ENCODE data around the gene GABRP.
"Not testable (repeated sequence)": the region's sequence is repeated elsewhere in the genome, so short reads cannot be mapped to it uniquely, and the experiment has no call there.

Gene GABRP

DNA sequence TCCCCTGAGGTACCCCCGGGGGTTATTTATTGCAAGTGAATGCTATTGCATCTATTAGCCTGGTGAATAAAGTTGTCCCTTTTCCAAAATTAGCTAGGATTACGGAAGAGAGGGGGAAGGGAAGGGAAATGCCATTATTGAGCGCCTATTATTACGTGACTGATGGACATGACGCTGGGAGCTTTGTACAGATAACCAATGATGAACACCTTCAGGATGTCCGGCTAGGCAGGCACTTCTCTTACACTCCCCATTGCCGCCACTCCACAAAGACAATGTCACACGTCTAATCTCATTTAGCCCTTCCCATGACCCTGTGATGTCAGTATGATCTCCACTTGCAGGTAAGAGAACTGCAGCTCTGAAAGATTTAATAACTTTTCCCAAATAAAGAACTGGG is 9.4 kb downstream of the GABRP start:
- DNase-seq (ENCODE audit: low read depth, low spot score), result no peak

DNA sequence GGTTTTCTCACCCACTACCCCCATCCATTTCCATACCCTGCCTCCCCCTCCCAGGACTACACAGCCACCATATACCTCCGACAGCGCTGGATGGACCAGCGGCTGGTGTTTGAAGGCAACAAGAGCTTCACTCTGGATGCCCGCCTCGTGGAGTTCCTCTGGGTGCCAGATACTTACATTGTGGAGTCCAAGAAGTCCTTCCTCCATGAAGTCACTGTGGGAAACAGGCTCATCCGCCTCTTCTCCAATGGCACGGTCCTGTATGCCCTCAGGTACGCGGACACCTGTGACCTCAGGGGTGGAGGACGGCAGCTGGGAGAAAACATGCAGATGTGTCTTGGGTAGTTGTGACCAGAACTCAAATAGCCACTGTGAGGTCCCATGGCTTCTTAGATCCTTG is 11.6 kb downstream of the GABRP start:
- no peak for DNase-seq (ENCODE audit: low read depth, low spot score)

DNA sequence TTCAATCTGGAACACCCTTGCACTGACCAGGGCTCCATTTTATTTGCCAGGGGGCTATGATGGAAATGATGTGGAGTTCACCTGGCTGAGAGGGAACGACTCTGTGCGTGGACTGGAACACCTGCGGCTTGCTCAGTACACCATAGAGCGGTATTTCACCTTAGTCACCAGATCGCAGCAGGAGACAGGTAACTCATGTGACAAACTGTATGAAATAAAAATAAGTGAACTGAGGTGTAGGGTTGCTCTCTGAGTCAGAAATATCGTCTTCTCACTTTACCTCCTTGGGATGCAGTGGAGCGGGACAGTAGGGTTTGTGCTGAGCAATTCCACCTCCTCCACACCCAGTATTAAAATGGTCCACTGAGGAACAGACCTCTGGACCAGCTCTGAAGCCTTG is 22.1 kb downstream of the GABRP start:
- no peak for DNase-seq (ENCODE audit: low read depth, low spot score)

DNA sequence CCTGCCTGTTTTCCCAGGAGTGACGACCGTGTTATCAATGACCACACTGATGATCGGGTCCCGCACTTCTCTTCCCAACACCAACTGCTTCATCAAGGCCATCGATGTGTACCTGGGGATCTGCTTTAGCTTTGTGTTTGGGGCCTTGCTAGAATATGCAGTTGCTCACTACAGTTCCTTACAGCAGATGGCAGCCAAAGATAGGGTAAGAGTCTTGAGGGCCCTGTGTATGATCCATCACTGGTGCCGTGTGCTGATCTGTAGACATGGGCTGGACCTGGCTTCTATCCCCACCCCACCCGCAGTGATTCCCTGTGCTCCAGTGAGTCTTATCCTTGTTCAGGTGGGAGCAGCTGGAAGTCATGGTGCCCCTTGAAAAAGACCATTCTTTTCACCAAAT is 26.0 kb downstream of the GABRP start:
- DNase-seq (ENCODE audit: low read depth, low spot score), result peak; percentile 33

DNA sequence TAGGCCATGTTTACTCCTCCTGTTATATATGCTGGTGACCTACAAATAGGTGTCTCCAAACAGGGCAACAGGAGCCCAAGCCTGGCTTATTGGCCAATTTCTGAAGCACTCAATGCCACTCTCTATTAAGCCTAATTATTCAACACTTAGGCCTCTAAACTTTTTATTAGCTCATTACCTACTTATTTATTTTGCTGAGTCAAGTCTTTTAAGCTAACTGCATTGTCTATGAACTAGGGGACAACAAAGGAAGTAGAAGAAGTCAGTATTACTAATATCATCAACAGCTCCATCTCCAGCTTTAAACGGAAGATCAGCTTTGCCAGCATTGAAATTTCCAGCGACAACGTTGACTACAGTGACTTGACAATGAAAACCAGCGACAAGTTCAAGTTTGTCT is 28.2 kb downstream of the GABRP start:
- no peak for DNase-seq (ENCODE audit: low read depth, low spot score)

DNA sequence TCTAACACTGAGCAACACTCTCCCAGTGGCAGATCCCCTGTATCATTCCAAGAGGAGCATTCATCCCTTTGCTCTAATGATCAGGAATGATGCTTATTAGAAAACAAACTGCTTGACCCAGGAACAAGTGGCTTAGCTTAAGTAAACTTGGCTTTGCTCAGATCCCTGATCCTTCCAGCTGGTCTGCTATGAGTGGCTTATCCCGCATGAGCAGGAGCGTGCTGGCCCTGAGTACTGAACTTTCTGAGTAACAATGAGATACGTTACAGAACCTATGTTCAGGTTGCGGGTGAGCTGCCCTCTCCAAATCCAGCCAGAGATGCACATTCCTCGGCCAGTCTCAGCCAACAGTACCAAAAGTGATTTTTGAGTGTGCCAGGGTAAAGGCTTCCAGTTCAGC is 29.7 kb downstream of the GABRP start:
- no peak for DNase-seq (ENCODE audit: low read depth, low spot score)

DNA sequence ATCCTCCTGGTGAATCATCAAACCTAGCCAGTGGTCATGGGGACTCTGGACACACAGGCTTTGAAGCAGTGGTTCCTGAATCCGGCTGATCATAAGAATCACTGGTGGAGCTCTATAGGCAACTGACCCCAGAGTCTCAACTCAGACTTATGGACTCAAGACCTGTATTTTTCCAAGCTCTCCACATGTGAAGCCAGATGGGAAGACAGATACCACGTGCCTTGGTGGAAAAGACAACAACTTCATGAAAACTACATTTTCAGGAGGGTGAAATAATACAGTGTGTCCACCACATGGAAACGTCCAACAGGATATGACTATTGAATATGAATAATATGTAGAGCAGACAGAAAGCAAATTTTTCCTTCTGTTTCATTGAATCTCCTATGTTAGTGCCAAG is 33.7 kb downstream of the GABRP start:
- DNase-seq (ENCODE audit: low read depth, low spot score), result no peak

DNA sequence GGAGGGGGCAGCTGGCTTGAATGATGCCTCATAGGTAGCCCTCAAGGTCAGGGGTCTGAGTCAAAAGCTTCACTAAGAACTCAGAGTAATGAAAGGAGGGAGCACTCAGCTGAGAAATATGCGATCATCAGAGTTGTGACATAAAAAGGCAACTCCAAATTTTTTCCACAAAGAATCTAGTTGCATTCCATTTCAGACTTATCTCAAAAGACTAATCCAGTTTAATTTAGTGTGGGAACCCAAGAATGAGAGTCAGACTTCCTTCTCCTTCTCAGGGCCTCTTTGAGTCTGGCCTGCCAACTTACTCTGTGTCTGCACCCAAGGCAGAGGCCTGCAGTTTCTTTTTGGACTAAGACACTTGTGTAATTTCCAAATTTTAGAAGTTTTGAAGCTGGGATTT is 34.7 kb downstream of the GABRP start:
- no peak for DNase-seq (ENCODE audit: low read depth, low spot score)

DNA sequence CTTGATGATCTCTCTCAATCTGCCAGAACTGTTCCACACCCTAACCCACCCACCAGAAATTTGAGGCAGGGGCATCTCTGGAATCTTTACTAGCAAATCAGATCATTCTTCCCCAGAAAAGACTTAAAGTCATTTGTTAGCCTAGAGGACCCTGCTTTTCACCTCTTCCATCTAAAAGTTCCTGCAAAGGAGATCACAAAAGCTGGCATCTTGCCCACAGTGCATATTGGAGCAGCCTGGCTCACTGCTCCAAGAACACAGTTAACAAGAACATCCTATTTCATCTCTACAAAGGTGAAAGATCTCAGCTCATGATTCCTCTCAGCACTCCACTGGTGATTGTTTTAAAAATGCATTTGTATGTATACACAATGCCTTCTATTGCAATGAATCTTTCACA is 36.3 kb downstream of the GABRP start:
- no peak for DNase-seq (ENCODE audit: low read depth, low spot score)

DNA sequence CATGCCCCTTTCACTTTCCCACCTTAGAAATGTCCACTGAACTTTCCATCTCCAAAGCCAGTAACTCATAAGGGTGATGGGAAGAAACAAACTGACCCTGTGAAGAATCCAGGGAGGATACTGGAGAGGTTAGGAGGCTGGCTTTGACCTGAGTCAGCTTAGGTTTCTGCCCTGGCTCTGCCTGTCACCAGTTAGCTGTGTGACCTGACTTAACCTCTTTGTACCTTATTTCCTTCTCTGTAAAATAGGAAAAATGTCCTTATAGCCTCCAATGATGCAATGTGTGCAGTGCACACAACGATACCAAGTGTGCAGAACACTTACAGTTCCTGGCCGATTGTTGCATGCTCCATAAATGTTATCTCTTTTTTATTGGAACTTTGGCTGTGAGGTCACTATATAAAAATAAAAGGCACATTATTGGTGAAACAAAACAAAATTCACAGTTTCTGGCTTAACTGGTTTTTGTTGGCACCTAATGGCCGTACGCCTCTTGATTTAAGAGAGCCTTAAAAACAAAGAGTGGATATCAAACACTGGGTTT is 37.8 kb downstream of the GABRP start:
- DNase-seq (ENCODE audit: low read depth, low spot score), result no peak

DNA sequence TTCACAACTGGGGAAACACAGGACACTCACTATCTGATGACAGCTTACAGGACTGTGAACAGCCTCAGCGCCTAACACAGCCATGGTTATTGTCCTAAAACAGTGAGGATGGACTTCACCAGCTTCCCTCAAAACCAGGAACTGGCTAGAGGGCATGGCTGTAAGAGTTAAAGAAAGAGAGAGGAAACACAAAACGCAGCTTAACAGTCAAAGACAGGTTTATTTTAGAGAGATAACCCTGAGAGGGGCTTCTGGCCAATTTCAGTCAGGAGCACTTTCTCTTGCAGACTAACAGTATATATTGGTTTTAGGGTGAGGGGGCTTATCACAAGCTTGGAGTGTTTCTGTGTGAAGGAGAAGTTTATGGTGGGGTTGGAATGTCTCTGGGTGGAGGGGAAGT is 42.6 kb downstream of the GABRP start:
- no peak for DNase-seq (ENCODE audit: low read depth, low spot score)

DNA sequence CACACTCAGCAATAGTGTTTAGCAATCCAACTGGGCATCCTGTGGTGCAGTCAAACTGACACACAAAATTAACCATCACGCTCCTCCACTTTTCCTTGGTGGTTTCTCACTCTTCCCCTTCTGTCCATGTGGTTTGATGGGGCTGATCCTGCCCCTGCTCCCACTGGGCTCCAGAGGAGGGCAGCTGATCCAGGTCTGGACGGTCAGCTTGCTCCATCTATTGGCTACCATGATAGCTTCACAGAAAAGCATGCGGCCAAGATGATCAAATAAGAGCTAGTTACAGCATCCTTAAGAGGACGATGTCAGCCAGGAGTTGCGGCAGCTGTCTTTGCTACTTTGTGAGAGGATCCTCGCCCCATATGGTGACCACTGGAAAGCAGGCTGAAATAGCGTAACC is 48.7 kb downstream of the GABRP start:
- no peak for DNase-seq (ENCODE audit: low read depth, low spot score)

DNA sequence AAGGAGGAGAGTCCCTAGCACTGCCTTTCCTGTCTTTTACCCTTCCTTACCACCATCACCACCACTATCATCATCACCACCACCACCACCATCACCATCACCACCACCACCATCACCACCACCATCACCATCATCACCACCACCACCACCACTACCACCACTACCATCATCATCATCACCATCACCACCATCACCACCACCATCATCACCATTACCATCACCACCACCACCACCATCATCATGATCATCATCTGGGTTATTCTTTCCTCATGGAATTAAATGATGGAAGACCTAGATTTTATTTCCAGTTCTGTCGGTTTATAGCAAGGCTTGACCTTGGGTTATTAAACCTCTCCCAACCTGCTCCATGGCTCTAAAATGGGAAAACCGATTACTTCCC is 50.5 kb downstream of the GABRP start:
- DNase-seq (ENCODE audit: low read depth, low spot score), result not testable (repeated sequence)

DNA sequence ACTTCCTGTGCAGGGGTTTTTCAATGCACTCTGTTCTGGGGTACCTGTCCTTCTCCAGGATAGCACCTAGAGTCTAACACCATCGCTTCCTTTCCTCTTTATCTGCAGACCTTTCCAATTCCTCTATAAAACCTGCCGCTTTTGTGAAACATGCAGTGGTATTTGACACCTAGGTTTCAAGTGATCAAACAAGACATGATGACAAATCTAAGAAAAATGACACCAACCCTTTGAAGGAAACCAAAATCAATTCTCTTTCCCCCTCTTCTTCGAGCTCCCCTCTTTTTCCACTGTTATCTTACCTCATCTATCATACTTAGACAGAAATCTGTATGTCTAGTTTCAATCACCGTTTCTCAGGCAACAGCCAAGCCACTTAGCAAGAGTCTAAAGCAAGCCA is 52.7 kb downstream of the GABRP start:
- no peak for DNase-seq (ENCODE audit: low read depth, low spot score)

DNA sequence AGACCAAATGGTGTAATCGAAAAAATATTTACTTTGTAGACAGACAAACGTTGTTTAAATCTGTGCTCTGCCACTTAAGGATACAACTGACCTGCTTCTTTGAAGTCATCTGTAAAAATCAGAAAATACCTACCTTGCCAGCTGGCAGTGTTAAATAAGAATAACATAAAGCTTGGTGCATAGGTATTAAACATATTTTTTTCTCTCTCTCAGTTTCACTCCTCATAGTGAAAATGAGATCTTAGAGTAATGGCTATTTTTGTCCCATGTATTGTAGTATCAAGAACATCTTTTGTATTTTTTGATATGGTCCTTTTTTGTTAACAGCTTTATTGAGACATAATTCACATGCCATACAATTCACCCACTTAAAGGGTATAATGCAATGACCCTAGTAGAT is 60.3 kb downstream of the GABRP start:
- no peak for DNase-seq (ENCODE audit: low read depth, low spot score)

DNA sequence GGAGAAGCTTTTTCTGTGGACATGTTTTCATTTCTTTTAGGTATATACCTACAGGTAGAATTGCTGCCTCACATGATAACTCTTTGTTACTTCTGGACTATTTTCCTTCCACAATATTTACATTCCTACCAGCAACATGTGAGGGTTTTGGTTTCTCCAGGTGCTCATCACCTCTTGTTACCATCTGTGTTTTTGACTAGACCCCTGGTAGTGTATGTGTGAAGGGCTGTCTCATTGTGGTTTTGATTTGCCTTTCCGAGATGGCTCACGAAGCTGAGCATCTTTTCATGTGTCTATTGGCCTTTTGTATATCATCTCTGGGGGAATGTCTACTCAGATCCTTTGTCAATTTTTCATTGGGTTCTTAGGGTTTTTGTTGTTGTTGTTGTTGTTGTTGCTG is 61.1 kb downstream of the GABRP start:
- no peak for DNase-seq (ENCODE audit: low read depth, low spot score)

DNA sequence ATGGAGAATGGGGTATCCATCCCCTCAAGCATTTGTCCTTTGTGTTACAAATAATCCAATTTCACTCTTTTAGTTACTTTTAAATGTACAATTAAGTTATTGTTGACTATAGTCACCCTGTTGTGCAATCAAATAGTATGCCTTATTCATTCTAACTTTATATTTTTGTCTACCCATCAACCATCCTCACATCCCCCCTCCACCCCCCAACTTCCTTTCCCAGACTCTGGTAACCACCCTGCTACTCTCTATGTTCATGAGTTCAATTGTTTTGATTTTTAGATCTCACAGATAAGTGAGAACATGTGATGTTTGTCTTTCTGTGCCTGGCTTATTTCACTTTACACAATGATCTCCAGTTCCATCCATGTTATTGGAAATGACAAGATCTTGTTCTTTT is 62.9 kb downstream of the GABRP start:
- DNase-seq (ENCODE audit: low read depth, low spot score), result no peak

DNA sequence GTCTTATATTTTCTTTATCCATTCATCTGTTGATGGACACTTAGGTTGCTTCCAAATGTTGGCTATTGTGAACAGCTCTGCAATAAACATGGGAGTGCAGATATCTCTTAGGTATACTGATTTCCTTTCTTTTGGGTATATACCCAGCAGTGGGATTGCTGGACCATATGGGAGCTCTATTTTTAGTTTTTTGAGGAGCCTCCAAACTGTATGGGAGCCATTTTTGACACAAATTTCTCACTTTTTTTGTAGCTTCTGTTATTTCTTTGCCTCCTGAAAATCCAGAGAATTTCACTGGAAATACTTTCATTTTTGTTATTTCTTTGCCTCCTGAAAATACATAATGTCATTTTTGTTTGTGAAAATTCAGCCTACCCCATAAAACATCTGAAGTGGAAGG is 63.3 kb downstream of the GABRP start:
- DNase-seq (ENCODE audit: low read depth, low spot score), result no peak

DNA sequence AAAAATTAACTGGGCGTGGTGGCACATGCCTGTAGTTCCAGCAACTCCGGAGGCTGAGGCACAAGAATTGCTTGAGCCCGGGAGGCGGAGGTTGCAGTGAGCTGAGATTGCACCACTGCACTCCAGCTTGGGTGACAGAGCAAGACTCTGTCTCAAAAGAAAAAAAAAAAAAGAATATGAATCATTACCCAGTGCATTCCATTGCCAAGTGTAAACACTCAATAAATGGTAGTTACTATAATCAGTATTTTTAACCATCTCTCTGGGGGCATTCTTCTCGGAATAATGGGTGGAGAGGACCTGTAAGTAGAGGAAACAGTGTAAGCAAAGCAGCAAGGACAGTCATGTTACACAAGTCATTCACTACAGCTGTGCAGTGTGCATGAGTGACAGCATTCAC is 64.5 kb downstream of the GABRP start:
- no peak for DNase-seq (ENCODE audit: low read depth, low spot score)

DNA sequence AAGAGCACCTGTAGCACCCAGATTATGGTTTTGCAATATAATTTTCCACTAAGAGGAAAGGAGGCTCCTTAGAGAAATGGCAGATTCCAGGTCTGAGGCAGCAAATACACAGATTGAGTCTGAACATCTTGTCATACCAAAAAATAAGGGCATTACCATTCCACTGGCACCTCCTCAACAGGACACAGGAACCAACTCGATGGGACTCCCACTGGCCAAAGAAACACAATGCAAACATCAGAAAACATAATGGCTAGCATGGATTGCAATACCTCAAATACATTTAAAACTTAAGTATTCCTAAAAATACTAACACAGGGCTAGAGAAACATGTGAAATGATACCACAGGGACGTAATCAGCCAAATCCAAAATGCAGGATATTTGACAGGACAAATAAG is 65.8 kb downstream of the GABRP start:
- no peak for DNase-seq (ENCODE audit: low read depth, low spot score)

DNA sequence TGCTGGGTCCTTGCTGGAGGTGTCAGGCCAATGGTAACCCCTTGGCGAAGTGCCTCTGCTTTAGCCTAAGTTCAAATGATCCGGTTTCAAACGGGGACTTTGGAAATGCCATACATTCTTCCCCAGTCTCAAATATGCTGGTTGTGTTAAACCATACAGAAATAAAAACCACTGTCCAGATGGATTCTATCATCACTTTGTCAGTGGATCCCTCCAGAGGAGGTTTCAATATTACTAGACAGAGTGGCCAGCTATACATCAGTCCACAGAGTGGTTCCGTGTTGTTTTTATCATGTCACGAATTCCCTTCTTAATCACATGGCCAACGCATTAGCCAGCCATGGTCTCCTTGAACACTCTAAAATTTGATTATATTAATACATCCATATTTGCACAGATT is 71.0 kb downstream of the GABRP start:
- no peak for DNase-seq (ENCODE audit: low read depth, low spot score)

DNA sequence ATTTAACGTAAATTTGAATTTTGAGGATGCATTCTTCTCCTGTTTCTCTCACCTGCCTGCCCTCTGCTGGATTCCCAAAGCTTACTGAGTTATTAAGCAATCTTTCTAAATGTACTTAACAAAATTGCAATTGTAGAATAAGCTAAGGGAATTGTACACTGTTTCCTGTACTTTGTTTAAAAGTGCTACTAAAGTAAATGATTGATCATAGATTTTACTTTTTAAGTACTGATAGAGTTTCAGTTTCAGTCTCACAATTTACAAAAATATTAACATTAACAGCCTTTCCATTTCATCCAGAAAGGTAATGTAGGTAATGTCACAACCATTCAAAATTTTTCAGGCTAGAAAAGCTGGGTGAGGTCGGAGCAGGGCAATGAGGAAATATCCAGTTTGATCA is 73.5 kb downstream of the GABRP start:
- no peak for DNase-seq (ENCODE audit: low read depth, low spot score)

DNA sequence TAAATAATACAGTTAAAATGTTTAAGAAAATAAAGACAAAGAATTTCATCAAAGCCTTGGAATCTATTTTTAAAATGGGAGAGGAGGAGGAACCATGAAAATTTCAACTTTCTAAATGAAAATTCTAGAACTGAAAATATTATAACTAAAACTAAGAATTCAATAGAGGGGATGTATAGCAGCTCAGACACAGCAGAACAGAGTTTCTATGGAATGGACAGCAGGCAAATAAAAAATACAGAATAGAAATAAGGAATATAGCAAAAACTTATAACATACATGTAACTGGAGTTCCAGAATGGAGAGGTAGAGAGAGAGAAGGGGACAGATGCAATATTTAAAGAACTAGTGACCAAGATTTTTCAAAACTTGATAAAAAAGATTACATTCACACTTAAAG is 76.9 kb downstream of the GABRP start:
- no peak for DNase-seq (ENCODE audit: low read depth, low spot score)

DNA sequence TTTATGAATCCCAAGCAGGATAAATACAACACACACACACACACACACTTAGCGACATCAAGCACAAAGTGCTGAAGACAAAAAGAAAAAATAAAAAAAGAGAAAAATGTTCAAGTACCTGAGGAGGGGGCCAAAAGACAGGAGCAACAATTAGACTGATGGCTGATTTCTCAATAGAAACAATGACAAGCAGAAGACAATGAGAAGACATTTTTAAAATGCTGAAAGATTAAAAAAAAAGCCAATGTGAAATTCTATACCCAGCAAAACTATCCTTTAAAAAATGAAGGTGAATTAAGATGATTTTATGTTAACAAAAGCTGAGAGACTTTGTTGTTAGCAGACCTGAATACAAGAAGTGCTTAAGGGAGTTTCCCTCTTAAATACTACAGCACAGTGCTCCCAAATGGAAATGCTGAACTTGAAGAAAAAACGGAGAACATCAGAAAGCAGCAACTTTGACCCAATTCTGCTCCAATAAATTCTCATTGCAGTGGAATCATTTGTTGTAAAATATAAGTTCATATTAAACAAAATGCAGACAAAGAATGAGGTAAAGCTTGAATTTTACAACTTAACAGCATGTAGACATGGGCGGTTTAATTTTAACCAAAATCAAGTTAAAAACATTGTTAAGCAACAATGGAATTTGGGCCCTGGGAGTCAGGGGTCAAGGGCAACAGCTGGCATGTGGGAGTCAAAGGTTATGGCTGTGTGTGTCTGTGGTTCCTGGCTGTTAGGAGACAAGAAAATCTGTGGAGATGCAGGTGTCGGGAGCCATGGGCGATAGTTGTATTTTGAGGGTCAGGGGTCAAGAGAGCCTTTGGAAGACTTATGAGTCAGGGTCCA is 77.5 kb downstream of the GABRP start:
- DNase-seq (ENCODE audit: low read depth, low spot score), result no peak

All from iPS DF 19.7 (cell line).